ENCODE data around the gene TBX3.
A peak's percentile ranks its signal among the peaks of the same experiment; 100 is the strongest.

TBX3 gene

DNA sequence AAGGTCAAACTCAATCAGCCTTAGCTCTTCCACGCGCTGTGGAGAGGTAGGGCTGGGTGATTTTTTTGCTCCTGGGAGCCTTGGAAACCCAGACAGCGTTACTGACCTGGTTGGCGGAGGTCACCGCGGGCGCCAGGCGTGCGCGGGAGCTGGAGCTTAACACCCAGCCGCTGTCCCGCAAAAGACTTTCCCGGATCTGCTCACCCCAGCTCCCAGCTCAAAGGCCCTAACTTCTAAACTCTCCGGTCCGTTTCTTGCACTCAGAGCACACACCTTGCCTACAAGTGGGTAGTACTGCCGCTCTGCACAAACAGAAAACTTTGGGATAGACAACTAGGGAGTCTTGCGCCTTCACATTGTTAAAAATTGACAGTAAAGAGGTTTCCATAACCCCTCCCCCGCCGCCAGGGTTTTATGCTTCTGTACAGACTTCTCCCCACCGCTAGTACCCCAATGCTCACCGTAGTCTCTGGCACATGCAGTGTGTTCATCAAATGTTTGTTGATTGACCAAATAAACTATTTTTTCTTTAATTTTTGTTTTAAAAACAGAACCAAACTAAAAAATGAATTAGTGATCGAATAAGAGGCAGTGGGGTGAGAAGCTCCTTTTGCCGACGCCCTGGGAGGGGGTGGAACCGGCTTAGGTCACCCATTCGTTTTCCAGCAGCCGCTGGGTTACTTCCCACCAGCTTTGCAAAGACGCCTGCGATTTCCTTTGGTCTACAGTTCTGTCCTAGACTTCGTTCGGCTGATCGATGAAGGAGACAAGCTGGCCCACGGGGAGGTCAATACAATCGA, 12.7 kb upstream of the TBX3 start:
- no peak for DNase-seq (ENCODE audit: low spot score)

DNA sequence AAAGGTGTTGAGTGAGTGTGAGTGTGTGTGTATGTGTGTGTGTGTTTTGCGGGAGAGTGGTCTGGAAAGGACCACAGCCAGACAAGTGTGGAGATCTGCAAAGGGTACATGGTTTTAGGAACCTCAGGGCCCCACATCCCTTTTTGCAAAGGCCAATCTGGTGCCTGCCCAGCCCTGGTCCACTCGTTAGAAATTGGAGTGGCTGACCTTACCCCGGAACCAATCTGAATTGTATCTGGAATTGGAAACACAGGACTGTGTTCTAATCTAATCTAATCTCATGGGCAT, 11.3 kb upstream of the TBX3 start:
- no peak for DNase-seq (ENCODE audit: low spot score)

DNA sequence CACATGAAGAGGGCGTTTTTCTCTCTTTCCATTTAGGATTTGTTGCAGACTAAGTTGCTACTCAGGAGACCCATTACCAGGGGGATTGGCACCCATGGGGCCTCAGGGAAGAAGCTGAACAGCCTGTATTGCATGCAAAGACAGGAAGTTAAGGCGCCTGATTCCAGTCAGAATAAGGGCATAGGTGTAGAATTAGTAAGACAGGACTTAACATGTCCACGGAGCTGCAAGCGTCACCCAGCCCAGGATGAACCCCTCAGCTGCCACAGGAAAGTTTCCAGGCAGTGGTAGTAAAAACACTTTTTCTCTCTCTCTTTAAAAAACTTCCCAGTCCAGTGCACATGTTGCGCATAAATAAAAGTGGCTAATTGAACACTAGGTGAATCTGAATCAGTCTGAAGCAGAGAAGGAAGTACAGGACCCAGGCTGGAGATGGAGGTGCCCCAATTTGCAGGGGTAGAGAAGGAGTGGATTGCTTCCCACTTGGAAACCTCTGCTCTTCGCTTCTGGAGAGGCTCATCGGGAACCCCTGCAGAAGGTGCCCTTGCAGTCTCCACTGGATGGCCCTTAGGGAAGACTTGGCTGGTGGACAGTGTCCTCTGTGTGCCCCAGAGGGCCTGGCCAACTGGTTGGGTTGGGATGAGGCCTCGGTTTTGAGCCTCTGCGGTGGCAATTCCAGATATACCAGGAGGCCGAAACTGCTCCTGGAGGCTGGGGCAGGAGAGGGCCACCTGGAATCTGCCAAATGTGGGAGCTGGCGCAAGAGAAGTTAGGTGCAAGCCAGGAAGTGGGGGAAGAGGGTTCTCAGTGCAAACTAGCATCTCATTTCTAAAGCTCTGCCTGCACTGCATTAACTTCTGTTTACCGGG, 10.7 kb upstream of the TBX3 start:
- DNase-seq (ENCODE audit: low spot score) = no peak

DNA sequence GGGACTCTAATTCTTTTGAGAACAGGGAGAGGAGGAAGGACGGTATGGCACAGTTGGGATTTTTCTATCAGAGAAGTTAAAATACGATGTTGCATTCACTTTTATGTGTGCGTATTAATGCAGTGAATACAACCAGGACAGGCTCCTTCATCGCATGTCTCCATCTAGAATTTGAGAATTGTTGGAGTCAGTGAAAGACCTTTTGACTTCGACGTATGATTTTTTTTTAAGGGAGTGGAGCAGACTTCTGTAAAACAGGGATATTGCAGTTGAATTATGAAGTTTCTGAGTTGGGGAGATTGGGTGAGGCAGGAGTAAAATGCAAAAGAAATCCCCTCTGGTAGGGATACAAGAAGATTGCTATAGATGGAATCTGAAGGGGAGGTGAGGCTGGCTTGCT, 9.6 kb upstream of the TBX3 start:
- DNase-seq (ENCODE audit: low spot score) = no peak

DNA sequence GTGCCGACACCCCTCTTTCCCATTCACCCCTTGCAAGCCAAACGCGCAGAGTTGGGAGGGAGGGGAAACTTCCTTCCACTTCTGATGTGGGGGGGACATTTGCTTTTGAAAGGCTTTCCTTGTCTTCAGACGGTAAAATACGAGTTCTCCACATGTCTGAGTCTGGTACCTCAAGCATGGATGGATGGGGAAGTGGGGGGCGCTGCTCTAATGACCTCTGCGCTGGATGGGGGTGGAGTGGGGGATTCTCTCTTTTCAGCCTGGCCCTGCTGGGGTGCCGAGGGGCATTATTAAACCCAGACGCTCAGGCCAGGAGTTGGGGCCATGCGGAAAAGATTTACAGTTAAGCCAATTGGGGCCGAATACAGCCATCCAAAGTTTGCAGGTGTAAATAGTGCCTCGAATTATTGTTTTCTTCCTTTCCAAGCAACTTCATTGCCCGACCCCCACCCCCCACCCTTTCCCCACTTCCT, 9.1 kb upstream of the TBX3 start:
- no peak for DNase-seq (ENCODE audit: low spot score)

DNA sequence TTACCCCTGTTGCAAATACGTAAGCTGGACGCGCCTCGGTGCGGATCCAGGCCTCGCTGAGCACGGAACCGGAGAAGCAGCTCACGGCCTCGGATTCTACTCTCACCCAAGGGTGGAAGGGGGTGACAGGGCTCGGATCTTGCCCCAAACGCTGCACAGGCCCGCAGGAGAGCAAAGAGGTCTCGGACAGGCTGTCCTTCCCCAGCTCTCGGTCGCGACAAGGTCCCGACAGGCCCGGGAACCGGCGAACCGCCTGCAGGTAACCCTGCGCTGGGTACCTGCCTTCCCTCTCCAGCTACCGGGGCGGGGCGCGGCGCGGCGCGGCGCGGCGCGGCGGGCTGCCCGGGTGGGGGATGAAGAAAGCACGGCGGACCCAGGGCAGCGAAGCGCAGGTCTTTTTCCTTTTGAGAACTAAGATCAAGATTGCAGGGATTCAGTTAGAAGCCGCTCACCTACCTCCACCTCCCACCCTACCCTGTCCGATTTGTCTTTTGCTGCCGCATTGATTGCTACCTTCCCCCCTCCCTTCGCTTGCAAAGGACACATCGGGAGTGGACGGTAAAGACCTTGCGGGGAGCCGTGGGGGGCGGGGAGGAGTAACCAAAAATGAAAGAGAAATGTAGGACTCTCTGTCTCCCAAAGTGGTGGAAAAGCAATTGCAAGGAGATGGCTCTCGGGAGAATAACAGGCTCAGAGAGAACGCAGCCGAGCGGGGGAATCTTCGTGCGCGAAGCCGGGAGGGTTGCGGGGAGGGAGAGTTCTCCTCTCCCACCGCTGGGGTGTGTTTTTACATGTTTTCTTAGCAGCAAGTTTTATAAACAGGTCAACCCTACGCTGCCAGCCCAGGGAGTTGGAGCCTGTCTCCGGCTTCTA, 8.4 kb upstream of the TBX3 start:
- peak; percentile 68 for DNase-seq (ENCODE audit: low spot score)

DNA sequence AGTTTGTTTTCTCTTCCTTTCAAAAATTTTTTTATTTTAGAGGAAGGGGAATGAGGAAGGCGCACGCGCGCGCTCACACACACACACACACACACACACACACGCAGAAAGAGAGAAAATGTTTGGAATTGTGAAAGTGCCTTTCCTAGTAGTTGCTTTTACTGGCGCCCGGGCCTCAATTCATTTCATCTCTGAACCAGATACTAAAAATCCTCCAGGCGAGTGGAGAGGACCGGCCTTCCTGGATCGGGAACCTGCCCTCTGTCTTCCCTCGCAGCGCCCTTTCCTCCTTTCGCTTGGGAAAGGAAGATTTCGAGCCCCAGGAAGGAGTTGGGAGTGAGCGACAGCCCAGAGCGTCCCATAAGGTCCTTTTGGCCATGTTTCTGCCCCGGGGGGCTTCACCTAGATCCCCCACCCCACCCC, 7.8 kb upstream of the TBX3 start:
- no peak for DNase-seq (ENCODE audit: low spot score)

DNA sequence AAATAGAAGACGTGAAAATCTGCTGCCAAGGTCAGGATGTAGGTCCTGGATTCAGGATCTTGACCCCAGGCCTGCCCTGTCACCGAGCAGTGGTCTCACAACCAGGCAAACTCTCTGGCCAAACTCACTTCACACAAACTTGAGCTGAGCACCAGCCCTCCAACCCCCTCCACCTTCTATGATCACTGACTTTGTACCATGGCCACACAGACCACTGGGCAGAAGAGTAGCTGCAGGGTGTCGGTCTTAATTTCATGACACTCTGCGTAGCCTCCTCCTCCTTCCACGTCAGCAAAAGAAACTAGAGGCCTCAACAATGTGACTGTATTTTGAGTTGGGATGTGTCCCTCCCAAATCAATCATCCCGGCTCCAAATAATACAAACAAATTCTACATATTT, 7.2 kb upstream of the TBX3 start:
- no peak for DNase-seq (ENCODE audit: low spot score)

DNA sequence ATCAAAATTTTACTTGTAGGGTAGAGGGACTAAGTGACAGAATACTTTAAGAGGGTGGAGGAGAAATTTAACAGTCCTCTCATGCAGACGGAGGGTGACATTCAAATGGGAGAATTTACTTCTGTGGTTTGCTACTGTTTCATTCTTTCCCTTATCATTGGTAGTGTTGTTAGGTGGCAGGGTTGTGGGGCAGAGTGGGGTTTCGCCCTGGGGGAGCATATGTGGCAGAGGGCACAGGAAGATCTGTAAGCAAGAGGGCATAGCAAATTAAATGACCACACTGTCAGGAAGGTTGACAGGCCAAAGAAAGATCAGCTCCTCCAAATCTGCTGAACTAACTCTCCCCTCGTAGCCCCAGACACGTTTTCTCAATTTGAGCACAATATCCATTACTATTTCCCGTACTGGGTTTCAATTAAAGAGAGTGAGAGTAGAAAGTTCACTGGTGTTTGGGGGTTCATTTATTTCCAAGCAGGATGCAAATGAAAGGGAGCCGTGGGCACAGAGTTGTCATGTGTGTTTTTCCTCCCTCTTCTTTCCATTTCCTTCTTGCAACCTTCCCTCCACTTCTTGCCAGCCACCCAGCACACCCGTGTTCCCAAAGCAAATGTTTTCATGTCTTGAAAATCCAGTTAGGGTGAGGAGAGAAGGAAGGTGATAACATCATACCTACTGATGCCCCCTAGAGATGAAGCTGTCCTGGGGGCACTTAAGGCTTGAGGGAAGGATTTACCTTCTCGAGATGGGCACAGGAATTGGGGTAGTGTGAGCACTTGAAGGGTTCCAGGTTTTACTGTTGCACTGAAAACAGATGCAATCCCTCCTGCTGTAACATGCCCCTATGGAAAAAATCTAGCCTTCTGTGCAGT, 6.5 kb upstream of the TBX3 start:
- no peak for DNase-seq (ENCODE audit: low spot score)

DNA sequence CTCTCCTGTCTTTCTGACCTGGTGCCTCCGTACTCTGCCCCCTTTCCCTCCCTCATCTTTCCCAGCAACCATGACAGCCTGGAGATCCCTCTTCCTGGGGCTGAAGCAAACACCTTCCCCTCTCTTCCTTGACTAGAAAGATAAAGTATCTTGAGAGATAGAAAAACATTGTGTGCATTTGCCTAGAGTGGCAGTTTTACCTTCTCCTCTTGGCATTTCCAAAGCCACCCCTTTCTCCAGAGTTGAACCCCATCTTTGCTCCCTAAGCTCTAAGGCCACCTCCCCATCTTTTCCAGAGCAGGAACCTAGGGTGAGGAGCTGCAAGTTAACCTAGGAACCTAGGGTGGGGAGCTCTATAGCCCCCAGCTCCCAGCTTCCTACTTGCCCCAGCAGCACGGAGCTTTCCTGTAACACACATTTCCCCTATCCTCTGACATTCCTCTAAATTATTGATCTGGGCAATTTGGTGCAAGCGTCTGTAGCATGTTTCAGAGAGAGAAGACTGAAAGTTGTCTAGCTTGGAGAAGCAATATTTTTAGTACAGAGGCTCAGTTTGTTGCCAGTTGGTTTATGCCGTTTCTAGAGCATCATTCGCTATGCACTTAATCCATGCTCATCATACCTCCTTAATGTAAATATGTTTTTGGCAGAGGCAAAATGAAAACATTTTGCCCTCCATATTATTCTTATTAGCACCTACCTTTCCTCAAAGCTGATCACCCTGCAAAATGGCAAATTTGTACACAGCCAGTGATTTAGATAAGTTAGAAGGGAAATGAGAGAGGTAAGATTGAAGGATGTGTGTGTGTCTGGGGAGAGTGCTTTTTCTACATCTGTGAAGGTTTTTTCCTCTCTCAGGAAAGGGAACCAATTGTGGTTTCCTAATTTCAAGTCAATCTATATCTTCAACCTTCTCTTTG, 5.4 kb upstream of the TBX3 start:
- DNase-seq (ENCODE audit: low spot score) = no peak

DNA sequence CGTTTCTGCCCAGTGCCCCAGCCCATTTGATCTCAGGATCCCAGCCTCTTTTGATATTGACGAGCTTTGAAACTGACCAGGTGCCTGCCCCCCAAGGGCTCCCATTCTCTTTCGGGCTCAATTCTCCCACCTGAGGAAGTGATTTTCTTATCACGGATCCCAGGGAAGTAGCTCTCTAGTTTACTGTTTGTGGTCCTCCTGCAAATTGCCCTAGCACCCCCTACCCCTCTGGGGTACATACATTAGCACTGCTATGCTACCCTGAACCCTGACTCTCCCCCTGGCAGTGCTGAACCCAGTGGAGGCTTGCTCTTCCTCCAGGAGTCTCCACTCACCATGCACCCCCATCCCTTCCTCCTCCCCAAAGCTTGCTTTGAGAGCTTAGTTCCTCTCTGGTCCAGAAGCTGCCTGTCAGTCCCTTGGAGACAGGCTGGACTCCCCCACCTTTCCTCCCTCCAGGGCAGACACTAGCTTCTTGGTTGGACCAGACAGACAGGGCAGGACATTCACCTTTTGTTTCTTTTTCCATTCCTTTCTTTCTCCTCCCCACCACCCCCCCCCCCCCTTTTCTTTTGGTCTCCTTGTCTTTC, 4.4 kb upstream of the TBX3 start:
- no peak for DNase-seq (ENCODE audit: low spot score)

DNA sequence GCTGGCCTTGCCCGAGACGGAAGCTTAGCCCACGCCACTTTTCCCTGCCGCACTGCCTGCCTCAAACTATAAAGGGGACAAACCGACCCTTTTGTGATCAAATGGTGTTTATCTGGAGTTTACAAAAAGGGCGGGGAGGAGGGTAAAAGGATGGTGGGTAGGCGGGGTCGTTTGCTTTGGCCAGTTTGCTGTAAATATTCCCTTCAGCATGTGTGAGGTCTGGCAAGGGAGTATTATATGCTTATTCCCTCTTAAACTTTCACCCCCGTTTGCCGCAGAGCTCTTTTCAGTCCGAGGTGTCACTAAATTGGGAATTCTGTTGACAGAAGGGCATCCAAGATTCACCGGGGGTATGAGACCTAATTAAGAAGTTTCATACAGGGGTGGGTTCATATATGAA, 3.8 kb upstream of the TBX3 start:
- DNase-seq (ENCODE audit: low spot score) = no peak

DNA sequence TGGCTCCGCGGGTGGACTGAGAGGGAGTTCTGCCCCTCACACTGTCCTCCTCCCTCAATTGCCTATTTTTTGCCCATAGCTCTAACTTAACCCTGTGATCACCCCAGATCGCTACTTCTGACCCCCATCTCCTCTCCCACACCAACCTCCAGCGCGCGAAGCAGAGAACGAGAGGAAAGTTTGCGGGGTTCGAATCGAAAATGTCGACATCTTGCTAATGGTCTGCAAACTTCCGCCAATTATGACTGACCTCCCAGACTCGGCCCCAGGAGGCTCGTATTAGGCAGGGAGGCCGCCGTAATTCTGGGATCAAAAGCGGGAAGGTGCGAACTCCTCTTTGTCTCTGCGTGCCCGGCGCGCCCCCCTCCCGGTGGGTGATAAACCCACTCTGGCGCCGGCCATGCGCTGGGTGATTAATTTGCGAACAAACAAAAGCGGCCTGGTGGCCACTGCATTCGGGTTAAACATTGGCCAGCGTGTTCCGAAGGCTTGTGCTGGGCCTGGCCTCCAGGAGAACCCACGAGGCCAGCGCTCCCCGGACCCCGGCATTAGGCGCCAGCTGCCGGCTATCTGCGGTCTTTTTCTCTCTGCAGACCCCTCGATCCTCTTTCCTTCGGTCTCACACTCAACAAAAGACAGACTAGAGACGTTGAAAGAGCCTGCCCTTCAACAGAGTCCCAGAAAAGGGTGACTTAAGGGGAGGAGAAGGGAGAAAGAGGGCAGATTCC, 3.0 kb upstream of the TBX3 start:
- DNase-seq (ENCODE audit: low spot score) = no peak

DNA sequence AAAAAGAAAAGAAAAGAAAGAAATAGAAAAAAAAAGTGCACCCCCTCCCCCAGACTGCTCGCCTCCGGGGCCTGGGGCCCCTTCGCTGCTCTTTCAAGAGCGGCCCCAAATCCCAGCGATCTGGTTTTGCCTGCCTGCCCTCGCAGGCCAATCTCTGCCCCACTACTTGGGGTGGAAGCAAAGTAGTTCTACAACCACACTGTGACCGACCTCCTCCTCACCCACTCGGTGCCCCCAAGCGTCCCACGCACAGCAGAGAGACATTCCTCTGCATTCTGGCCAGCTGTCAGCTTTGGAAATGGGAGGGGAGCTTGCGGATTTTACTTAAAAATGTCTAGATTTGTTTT, 2.4 kb upstream of the TBX3 start:
- DNase-seq (ENCODE audit: low spot score) = no peak

DNA sequence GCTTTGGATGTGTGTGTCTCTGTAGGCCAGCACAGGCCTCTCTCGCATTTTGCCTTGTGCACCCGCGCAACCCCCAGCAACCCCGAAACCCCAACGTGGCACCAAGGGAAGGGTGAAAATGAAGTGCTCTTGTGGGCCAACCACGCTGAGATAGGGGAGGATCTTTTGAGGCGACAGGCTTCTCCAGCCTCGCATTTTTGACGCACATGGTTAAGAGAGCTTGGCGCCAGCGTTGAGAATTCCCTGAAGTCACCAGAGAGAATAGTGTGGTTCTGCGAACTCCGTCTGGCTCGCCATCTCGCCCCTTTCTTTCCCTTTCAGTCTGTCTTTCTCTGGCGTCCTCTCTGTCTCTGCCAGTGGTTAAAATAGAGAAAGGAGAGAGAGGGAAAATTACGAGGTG, 1.9 kb upstream of the TBX3 start:
- DNase-seq (ENCODE audit: low spot score) = no peak

DNA sequence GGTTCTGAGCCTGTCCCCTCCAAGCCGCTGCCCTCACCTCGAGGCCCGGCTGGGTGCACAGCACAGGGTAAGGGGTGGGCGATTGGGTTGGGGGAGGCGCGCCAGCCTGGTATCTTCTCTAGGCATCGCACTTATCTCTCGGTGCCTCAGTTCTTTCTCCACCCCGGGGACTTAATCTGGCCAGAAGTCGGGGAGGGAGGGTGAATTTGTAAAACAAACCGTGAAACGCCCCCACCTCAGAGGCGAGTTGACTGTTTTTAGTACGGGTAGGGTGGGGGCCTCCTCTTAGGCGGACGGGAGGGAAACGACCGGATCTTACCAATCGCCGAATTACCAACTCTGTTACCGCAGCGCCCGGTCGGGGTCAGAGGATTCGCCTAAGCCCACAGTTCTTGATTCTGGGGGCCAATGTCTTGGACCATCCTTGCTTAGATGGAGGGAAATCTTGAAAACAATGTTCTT, 1.4 kb upstream of the TBX3 start:
- DNase-seq (ENCODE audit: low spot score) = no peak

DNA sequence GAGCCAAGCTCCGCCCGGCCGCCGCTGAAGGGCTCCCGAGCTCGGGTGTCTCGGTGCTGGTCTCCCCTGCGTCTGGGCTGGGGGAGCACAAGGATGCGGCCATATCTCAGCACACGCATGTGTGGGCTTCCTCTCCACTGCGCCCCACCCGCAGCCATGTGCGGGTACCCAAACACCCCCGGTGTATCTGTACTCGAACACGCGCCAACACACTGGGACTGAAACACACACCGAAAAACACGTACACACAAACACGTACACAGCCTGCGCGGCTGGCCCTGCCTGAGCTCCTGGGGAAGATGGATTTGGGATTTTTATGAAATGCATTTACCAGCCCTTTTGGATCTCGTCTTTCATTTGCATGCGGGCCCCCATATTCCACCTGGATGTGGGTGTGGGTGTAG, 897 bp upstream of the TBX3 start:
- DNase-seq (ENCODE audit: low spot score) = peak; percentile 34

DNA sequence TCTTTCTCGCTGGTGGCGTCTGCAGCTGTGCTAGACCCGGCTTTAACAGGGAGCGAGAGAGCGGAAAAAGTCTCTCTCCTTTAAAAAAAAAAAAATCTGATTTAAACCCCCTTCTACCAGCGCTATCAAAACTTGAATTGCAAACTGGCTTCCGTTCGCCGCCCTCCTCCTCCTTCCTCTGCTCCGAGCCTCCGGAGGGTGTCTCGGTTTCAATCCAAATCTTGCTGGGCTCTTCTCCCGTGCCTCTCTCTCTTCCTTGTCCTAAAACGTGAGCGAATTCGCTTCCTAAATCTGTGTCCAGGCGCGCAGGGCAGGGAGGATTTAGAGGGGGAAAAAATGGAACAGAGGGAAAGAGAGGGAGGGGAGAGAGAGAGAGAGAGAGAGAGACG, 272 bp downstream of the TBX3 start:
- peak; percentile 42 for DNase-seq (ENCODE audit: low spot score)

Data from hepatic stellate cell (primary cell).